Kidney tubule cell (primary cell): ENCODE measurements around the gene CKB.

ENCODE experiments used
- DNase-seq: peaks from one replicate; pipeline ENCODE4 v3.0.0-alpha.2; 2018; ENCODE audit warnings: low spot score

CKB gene

GRCh38 chr14:103526247-103526913, 3.8 kb upstream of the CKB start:
- no peak for DNase-seq

GRCh38 chr14:103525430-103526246, 3.0 kb upstream of the CKB start:
- peak; percentile 52 for DNase-seq

GRCh38 chr14:103524002-103524935, 1.6 kb upstream of the CKB start:
- no peak for DNase-seq

DNA sequence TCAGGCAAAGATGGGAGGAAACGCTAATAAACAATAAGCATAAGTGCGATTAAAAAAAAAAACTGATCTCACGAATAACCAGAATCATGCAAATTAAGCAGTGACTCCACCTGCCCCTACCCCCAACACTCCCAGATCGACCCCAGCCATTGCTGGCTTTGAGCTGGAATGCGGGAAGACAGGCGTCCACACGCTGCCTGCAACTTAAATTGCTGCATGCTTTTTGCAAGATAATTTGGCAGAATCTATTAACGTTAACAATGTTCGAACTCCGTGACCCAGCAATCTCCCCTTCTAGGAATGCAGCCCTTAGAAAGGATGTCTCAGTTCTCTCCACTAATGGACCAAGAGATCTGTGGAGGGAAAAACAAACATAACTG, 935 bp upstream of the CKB start:
- no peak for DNase-seq

DNA sequence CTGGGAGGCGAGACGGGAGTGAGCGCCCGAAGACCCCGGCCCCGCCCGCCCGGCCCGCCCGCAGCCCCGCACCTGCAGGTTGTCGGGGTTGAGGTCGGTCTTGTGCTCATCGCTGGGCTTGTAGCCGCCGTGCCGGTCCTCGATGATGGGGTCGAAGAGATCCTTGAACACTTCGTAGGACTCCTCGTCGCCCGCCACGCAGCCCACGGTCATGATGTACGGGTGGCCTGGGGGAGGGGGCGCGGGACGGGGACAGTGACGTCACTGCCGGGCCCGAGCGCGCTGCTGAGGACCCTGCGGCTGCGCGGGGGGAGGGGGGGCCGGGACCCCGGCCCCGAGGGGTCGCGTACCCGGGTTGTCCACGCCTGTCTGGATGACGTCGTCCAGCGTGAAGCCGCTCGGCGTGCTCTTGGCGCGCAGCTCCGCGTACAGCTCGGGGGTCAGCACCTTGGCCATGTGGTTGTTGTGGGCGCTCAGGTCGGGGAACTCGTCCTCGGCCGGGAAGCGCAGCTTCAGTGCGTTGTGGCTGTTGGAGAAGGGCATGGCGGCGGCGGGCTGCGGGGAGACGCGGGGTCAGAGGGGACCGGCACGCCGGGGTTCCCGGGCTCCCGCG, 573 bp downstream of the CKB start:
- DNase-seq: no peak

DNA sequence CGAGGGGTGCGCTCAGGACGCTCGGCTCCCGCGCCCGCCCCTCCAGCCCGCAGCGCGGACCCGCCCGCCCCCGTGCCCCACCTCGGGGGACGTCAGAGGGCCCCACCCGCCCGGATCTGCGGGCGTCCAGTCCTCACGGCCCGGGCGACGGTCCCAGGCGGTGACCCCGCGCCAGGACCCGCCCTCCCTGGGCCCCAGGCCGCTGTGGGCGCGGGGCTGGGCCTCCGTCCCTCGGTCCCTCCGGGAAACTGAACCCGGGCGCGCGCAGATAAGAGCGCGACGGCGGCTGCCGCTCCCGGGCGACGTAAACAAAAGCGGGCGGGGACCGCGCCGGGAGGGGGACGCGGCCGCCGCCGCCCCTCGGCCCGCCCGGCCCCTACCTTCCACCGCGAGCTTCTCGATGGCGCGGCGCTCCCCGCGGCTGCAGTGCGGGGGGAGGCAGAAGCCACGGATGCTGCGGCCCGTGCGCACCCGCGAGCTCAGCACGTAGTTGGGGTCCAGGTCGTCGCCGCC, 1.1 kb downstream of the CKB start:
- no peak for DNase-seq

GRCh38 chr14:103520657-103521437, 1.8 kb downstream of the CKB start:
- DNase-seq: peak; percentile 73

DNA sequence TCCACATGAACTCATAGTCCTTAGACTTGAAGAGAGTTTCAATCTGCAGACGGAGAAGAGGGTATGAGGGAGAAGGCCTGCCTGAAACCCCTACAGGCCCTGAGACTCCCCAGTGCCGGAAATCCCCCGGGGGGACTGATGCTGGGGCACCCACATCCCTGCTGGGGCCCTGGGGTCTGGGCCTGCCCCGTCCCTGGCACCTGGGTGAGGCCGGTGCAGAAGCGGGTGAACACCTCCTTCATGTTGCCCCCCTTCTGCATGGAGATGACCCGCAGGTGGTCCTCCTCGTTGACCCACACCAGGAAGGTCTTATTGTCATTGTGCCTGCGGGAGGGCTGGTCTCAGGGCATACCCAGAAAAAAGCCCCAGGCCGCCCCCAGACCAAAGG, 2.4 kb downstream of the CKB start:
- DNase-seq: no peak

GRCh38 chr14:103519837-103520212, 2.8 kb downstream of the CKB start:
- DNase-seq: peak; percentile 71

- no peak for DNase-seq
Observed at GRCh38 chr14:103519043-103519836, 3.4 kb downstream of the CKB start.

GRCh38 chr14:103518422-103519042, 4.1 kb downstream of the CKB start:
- DNase-seq: peak; percentile 60

- no peak for DNase-seq
Observed at GRCh38 chr14:103517721-103518421, 4.8 kb downstream of the CKB start.

- no peak for DNase-seq
Observed at GRCh38 chr14:103517174-103517566, 5.5 kb downstream of the CKB start.

DNA sequence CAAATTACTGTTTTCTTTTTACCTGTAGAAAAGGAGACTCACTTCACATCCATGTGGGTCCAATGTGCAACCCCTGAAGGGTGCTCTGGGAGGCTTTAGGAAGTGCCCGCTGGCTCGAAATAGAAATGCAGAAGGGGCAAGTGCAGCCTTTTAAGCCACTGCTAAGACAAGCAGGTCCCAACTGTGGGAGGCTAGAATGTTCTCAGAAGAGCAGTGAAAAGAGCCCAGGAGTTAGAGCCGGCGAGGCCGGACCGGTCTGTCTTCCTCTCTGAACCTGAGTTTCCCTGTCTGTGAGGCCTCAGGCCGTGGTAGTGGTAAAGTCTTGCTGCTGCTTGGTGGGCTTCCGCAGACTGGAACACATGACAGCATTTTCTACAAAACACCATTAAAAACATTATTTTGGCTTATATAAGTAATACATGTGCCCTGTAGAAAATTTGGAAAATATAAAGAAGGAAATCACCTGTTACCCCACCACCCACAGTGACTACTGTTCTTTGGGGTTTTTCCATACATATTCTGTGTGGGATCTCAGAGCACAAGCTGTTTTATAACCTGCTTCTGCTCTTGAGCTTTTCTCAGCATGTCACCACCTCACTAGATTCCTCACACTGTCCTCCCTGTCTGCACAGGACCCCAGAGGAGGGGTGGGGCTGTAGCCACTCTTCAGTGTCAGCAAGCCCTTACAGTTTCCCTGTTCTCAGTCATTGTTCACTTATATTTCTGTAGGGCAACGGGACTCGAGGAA, 6.0 kb downstream of the CKB start:
- no peak for DNase-seq

- no peak for DNase-seq
Observed at GRCh38 chr14:103514596-103515421, 7.8 kb downstream of the CKB start.

GRCh38 chr14:103512701-103513611, 9.7 kb downstream of the CKB start:
- peak; percentile 88 for DNase-seq
